IMR-90 (cell line): ENCODE data around the gene PRAME.

Experiments
- CTCF ChIP-seq: conservative IDR thresholded peaks from 2 replicates; pipeline ENCODE4 v1.5.1; 2012; ENCODE audit warnings: mild to moderate bottlenecking, low read depth, low read length, improper control_type of control experiment
- MXI1 ChIP-seq: IDR thresholded peaks from 2 replicates; pipeline ENCODE4 v1.6.1; 2012; ENCODE audit warnings: low read depth, mild to moderate bottlenecking, low read length, moderate library complexity, borderline replicate concordance
- POLR2A ChIP-seq: IDR thresholded peaks from 2 replicates; pipeline ENCODE4 v1.6.1; 2012; ENCODE audit warnings: mild to moderate bottlenecking, low read depth, low read length
- USF2 ChIP-seq: fragments of 150-350 bp; IDR thresholded peaks from 2 replicates; pipeline ENCODE4 v1.6.1; 2017; ENCODE audit warnings: mild to moderate bottlenecking, antibody characterized with exemption, low read length, low read depth

GRCh38 chr22:22595001-22595835, 36.2 kb upstream of the PRAME start:
- TF ChIP-seq POLR2A (no peak), CTCF (no peak), USF2 (no peak), MXI1 (no peak)
